NT2/D1 (cell line): ENCODE data around the gene PDE5A.

Experiments
- YY1 ChIP-seq: IDR thresholded peaks from 2 replicates; pipeline ENCODE4 v1.6.1; 2011; ENCODE audit not compliant: insufficient read length, insufficient read depth
- ZNF274 ChIP-seq: IDR thresholded peaks from 2 replicates; pipeline ENCODE4 v1.6.1; 2011; ENCODE audit warnings: mild to moderate bottlenecking, low read depth, low read length

DNA sequence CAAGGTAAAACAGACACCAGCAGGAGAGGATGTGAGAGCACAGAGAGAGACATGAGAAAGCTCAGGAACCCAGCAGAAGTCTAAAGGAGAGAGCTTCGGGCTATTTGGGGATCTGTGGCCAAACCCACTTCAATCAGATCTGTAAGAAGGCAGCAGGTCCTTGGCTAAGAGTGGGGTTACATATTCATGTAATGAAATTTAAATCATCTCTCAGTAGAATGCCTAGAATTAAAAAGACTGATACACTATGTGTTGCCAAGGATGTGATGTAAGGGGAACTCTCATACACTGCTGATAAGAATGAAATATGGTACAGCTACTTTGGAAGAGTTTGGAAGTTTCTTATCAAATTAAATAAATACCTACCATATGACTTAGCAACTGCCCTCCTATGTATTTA lies 35.8 kb downstream of the PDE5A start:
- TF ChIP-seq YY1 (no peak), ZNF274 (no peak)
